H9 (cell line): ENCODE data around the gene MTHFD1L. TPM values are rescaled to one million over a fixed set of nuclear protein-coding genes. Genes with fewer than 3 reads are reported as not detected.

Source experiments
- DNase-seq: peaks from one replicate; pipeline ENCODE4 v3.0.0-alpha.2; 2017
- H2AFZ ChIP-seq: one replicate; pipeline ENCODE4 v1.6.1; 2013; ENCODE audit warnings: mild to moderate bottlenecking, low read length, control low read depth, moderate library complexity
- H2AK5ac ChIP-seq: 2 replicates; pipeline ENCODE4 v1.6.1; 2013; ENCODE audit warnings: low read length, control low read depth, mixed read lengths; ENCODE audit not compliant: insufficient read length
- H2BK120ac ChIP-seq: one replicate; pipeline ENCODE4 v1.6.1; 2013; ENCODE audit warnings: low read depth, mild to moderate bottlenecking, low read length, control low read depth, inconsistent platforms; ENCODE audit not compliant: poor library complexity, severe bottlenecking
- H2BK12ac ChIP-seq: 2 replicates; pipeline ENCODE4 v1.6.1; 2013; ENCODE audit warnings: low read length, control low read depth, mixed read lengths, low read depth; ENCODE audit not compliant: insufficient read length
- H2BK15ac ChIP-seq: 2 replicates; pipeline ENCODE4 v1.6.1; 2013; ENCODE audit warnings: low read depth, low read length, control low read depth
- H2BK20ac ChIP-seq: one replicate; pipeline ENCODE4 v1.6.1; 2013; ENCODE audit warnings: low read depth, mild to moderate bottlenecking, low read length, control low read depth, inconsistent platforms; ENCODE audit not compliant: poor library complexity, severe bottlenecking
- H2BK5ac ChIP-seq: 2 replicates; pipeline ENCODE4 v1.6.1; 2013; ENCODE audit warnings: low read length, control low read depth, mixed read lengths; ENCODE audit not compliant: insufficient read length
- H3K14ac ChIP-seq: 2 replicates; pipeline ENCODE4 v1.6.1; 2013; ENCODE audit warnings: low read length, control low read depth; ENCODE audit not compliant: insufficient read depth
- H3K18ac ChIP-seq: 2 replicates; pipeline ENCODE4 v1.6.1; 2013; ENCODE audit warnings: low read depth, mild to moderate bottlenecking, mixed read lengths, low read length, control low read depth; ENCODE audit not compliant: insufficient read length
- H3K23ac ChIP-seq: 2 replicates; pipeline ENCODE4 v1.6.1; 2013; ENCODE audit warnings: low read length, control low read depth, mixed read lengths, low read depth; ENCODE audit not compliant: insufficient read length
- H3K23me2 ChIP-seq: 2 replicates; pipeline ENCODE4 v1.6.1; 2013; ENCODE audit warnings: low read depth, mild to moderate bottlenecking, mixed read lengths, low read length, control low read depth; ENCODE audit not compliant: insufficient read length, poor library complexity, severe bottlenecking
- H3K27ac ChIP-seq: 2 replicates; pipeline ENCODE4 v1.5.1; 2013; ENCODE audit warnings: low read length, control low read depth, mixed read lengths, low read depth; ENCODE audit not compliant: insufficient read length
- H3K27me3 ChIP-seq: 2 replicates; pipeline ENCODE4 v1.6.1; 2013; ENCODE audit warnings: low read length, control low read depth, inconsistent platforms; ENCODE audit not compliant: insufficient read depth
- H3K4ac ChIP-seq: 2 replicates; pipeline ENCODE4 v1.6.1; 2013; ENCODE audit warnings: low read depth, mild to moderate bottlenecking, control low read depth, inconsistent platforms, low read length, moderate library complexity
- H3K4me1 ChIP-seq: 2 replicates; pipeline ENCODE4 v1.6.1; 2013; ENCODE audit warnings: low read length, control low read depth, inconsistent platforms; ENCODE audit not compliant: insufficient read depth
- H3K4me2 ChIP-seq: 2 replicates; pipeline ENCODE4 v1.6.1; 2013; ENCODE audit warnings: low read length, control low read depth, mixed read lengths; ENCODE audit not compliant: insufficient read length, insufficient read depth
- H3K56ac ChIP-seq: 2 replicates; pipeline ENCODE4 v1.6.1; 2013; ENCODE audit warnings: low read depth, mild to moderate bottlenecking, mixed read lengths, low read length, control low read depth; ENCODE audit not compliant: insufficient read length
- H3K79me1 ChIP-seq: 2 replicates; pipeline ENCODE4 v1.6.1; 2013; ENCODE audit warnings: low read depth, mild to moderate bottlenecking, moderate library complexity, low read length, control low read depth, inconsistent platforms; ENCODE audit not compliant: insufficient read depth, poor library complexity, severe bottlenecking
- H3K79me2 ChIP-seq: 2 replicates; pipeline ENCODE4 v1.6.1; 2013; ENCODE audit warnings: low read length, control low read depth, inconsistent platforms; ENCODE audit not compliant: insufficient read depth
- H3K9ac ChIP-seq: 2 replicates; pipeline ENCODE4 v1.6.1; 2013; ENCODE audit warnings: low read length, control low read depth, mixed read lengths; ENCODE audit not compliant: insufficient read length; ENCODE audit errors: extremely low read depth
- H3K9me3 ChIP-seq: one replicate; pipeline ENCODE4 v1.6.1; 2013; ENCODE audit warnings: low read depth, low read length, inconsistent platforms; ENCODE audit not compliant: control insufficient read depth
- H3T11ph ChIP-seq: one replicate; pipeline ENCODE4 v1.6.1; 2013; ENCODE audit warnings: mild to moderate bottlenecking, low read length, control low read depth, inconsistent platforms
- H4K20me1 ChIP-seq: one replicate; pipeline ENCODE4 v1.6.1; 2013; ENCODE audit not compliant: control insufficient read depth, insufficient read length, insufficient read depth
- H4K5ac ChIP-seq: 2 replicates; pipeline ENCODE4 v1.6.1; 2013; ENCODE audit warnings: low read depth, mild to moderate bottlenecking, mixed read lengths, low read length, control low read depth; ENCODE audit not compliant: insufficient read length
- H4K8ac ChIP-seq: replicated peaks from 2 replicates; pipeline ENCODE4 v1.6.1; 2013; ENCODE audit warnings: low read length, control low read depth, mixed read lengths, low read depth; ENCODE audit not compliant: insufficient read length
- H4K91ac ChIP-seq: 2 replicates; pipeline ENCODE4 v1.6.1; 2013; ENCODE audit warnings: low read depth, mild to moderate bottlenecking, moderate library complexity, mixed read lengths, low read length, control low read depth; ENCODE audit not compliant: insufficient read length
- H3K27ac Mint-ChIP-seq, 3 experiments: 2 replicates in 2 of 3; 3 replicates in 1 of 3; pipeline ENCODE4 v1.8.0; 2020 to 2021; ENCODE audit warnings: mixed read lengths in 3 of 3, mild to moderate bottlenecking in 1 of 3, moderate library complexity in 1 of 3
- H3K27me3 Mint-ChIP-seq: 2 replicates; pipeline ENCODE4 v1.8.0; 2021; ENCODE audit warnings: low read depth, mild to moderate bottlenecking, moderate library complexity, mixed read lengths
- H3K36me3 Mint-ChIP-seq, 3 experiments: 2 replicates in 2 of 3; 3 replicates in 1 of 3; pipeline ENCODE4 v1.8.0; 2020 to 2021; ENCODE audit warnings: low read depth in 3 of 3, mixed read lengths in 3 of 3; ENCODE audit not compliant: insufficient read depth in 1 of 3
- H3K4me1 Mint-ChIP-seq, 2 experiments: 2 replicates each; pipeline ENCODE4 v1.8.0; 2020; ENCODE audit warnings: mixed read lengths in 2 of 2
- H3K4me3 Mint-ChIP-seq, 2 experiments: 2 replicates in 1 of 2; 3 replicates in 1 of 2; pipeline ENCODE4 v1.8.0; 2020 to 2021; ENCODE audit warnings: mild to moderate bottlenecking in 2 of 2, mixed read lengths in 2 of 2, moderate library complexity in 1 of 2
- H3K9me3 Mint-ChIP-seq, 2 experiments: 2 replicates in 1 of 2; 3 replicates in 1 of 2; pipeline ENCODE4 v1.8.0; 2020; ENCODE audit warnings: mild to moderate bottlenecking in 2 of 2, mixed read lengths in 2 of 2, moderate library complexity in 1 of 2
- CTCF ChIP-seq: fragments of 200-600 bp; sonication (generic); conservative IDR thresholded peaks from 3 replicates; pipeline ENCODE4 v1.8.0; 2021; ENCODE audit warnings: antibody characterized with exemption, mild to moderate bottlenecking
- WGBS: extraction: QIAGEN DNeasy Blood & Tissue Kit; methylation state at CpG from one replicate; pipeline ENCODE4 v1.1.7; 2013; ENCODE audit warnings: missing lambda C conversion rate, low lambda C conversion rate, mixed read lengths; ENCODE audit not compliant: insufficient read length; ENCODE audit errors: extremely low coverage; 5-methylcytosine and 5-hydroxymethylcytosine counted together
- total RNA-seq: library from RNA; stranded (reverse); gene quantifications from 2 replicates; pipeline ENCODE4 v1.2.1, GENCODE V29; 2021

MTHFD1L gene
- total RNA-seq, 1 experiment from 2014 or later, result 90.2 TPM

- no peak overlapping the region for H3T11ph ChIP-seq
- H3K23me2 ChIP-seq, result no peaks in the 10 kb centered on the region
- no peaks in the 10 kb centered on the region for H3K9me3 ChIP-seq
- Mint-ChIP-seq H3K27me3 (no peaks in the 10 kb centered on the region), H3K4me1 (peaks cover 31 to 42% of the 10 kb centered on the region in 2 experiments), H3K36me3 (peaks cover 19 to 25% (median 21%) of the 10 kb centered on the region in 3 experiments), H3K9me3 (no peaks in the 10 kb centered on the region), H3K4me3 (no peak overlapping the region), H3K27ac (peak overlapping the region; percentile 21 to 91 (median 49); a peak in 4 of 7 replicates)
- no peaks in the 10 kb centered on the region; the same call in 1 of the 2 replicates for H3K4me1 ChIP-seq
- no peak overlapping the region for H2BK12ac ChIP-seq
- H3K27me3 ChIP-seq, result no peaks in the 10 kb centered on the region
- no peak overlapping the region for H4K8ac ChIP-seq
- no peak overlapping the region for H2BK5ac ChIP-seq
- H2BK20ac ChIP-seq, result no peak overlapping the region
- no peak overlapping the region for H2AK5ac ChIP-seq
- H3K79me1 ChIP-seq, result no peaks in the 10 kb centered on the region
- H2BK120ac ChIP-seq, result no peak overlapping the region
- H2AFZ ChIP-seq, result no peak overlapping the region
- no peak overlapping the region for H3K4ac ChIP-seq
- H3K18ac ChIP-seq, result no peak overlapping the region
- no peak overlapping the region for H4K91ac ChIP-seq
- H4K5ac ChIP-seq, result no peak overlapping the region
- no peak overlapping the region for H3K23ac ChIP-seq
- no peak overlapping the region for H3K27ac ChIP-seq
- H2BK15ac ChIP-seq, result no peak overlapping the region
- H3K56ac ChIP-seq, result no peak overlapping the region
- no CpG with 5 or more reads among the region's 16 CpGs for WGBS
- DNase-seq, result no peak
- no peak for TF ChIP-seq CTCF
- H3K4me2 ChIP-seq, result no peak overlapping the region
- H3K9ac ChIP-seq, result no peak overlapping the region
- H3K79me2 ChIP-seq, result no peaks in the 10 kb centered on the region
- H3K14ac ChIP-seq, result no peak overlapping the region
- H4K20me1 ChIP-seq, result no peaks in the 10 kb centered on the region
Measured at GRCh38 chr6:151087861-151088598, 222.5 kb downstream of the MTHFD1L start.
